Stimulated activated CD4-positive, alpha-beta T cell treated with anti-CD3 and anti-CD28 coated beads, TNF-alpha, amount 100 ng/mL, for 24 hours (primary cell): ENCODE measurements around the gene SERPIND1.
"Not testable (repeated sequence)": the region's sequence is repeated elsewhere in the genome, so short reads cannot be mapped to it uniquely, and the experiment has no call there.

Source experiments
- DNase-seq, 3 experiments: peaks; one replicate each; pipeline ENCODE4 v3.0.0-alpha.2; 2020; ENCODE audit warnings: low read depth in 3 of 3

The SERPIND1 gene, protein sequence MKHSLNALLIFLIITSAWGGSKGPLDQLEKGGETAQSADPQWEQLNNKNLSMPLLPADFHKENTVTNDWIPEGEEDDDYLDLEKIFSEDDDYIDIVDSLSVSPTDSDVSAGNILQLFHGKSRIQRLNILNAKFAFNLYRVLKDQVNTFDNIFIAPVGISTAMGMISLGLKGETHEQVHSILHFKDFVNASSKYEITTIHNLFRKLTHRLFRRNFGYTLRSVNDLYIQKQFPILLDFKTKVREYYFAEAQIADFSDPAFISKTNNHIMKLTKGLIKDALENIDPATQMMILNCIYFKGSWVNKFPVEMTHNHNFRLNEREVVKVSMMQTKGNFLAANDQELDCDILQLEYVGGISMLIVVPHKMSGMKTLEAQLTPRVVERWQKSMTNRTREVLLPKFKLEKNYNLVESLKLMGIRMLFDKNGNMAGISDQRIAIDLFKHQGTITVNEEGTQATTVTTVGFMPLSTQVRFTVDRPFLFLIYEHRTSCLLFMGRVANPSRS

DNA sequence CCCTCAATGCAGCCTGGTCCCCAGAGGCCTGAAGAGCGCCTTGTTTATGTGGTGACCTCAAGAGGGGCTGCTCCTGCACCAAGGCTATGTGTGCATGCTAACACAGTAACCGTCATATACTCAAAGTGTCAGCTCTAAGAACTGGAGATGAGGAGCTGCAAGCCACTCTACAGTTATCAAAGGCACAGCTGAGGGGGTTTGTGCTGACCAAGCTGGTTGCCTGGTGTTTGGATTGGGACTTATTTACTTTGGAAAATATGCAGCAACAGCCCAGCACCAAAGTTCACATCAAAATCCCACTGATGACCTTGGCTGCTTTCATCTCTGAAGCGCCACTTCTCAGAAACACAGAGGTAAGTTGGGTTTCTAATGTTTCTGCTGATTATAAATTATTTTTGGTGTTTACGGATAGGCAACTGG is at the start of gene SERPIND1:
Gene SERPIND1, plus strand, starts transcription at position 321 of the 420 bp plus-strand sequence. CDS start 5,200 bp downstream, outside the sequence.
- no peak for DNase-seq

GRCh38 chr22:20724676-20725454 is 49.0 kb upstream of the SERPIND1 start:
- DNase-seq, result no peak

DNA sequence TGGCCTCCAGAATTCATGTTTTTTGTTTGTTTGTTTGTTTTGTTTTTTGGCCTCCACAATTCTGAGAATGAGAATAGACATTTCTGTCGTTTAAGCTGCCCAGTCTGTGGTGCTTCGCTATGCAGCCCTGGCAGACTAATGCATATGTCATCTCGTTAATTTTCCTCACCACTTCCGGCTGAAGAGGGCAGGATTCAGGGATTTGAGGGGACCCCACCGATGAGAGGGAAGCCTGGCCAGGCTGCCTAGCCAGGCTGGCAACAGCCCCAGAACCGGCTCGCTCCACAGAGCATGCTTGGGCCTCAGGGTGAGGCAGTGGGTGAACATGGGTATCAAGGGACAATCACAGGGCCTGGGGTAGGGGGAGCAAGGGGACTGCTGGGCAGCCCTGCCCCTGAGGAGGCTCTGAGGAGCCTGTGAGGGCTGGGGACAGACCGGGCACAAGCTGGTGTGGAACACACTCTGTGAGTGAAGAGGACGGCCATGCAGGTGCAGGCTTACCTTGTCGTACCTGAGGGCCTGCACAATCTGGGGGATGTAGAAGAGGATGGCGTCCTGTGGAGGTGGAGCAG is 47.8 kb upstream of the SERPIND1 start:
- DNase-seq, result no peak

DNA sequence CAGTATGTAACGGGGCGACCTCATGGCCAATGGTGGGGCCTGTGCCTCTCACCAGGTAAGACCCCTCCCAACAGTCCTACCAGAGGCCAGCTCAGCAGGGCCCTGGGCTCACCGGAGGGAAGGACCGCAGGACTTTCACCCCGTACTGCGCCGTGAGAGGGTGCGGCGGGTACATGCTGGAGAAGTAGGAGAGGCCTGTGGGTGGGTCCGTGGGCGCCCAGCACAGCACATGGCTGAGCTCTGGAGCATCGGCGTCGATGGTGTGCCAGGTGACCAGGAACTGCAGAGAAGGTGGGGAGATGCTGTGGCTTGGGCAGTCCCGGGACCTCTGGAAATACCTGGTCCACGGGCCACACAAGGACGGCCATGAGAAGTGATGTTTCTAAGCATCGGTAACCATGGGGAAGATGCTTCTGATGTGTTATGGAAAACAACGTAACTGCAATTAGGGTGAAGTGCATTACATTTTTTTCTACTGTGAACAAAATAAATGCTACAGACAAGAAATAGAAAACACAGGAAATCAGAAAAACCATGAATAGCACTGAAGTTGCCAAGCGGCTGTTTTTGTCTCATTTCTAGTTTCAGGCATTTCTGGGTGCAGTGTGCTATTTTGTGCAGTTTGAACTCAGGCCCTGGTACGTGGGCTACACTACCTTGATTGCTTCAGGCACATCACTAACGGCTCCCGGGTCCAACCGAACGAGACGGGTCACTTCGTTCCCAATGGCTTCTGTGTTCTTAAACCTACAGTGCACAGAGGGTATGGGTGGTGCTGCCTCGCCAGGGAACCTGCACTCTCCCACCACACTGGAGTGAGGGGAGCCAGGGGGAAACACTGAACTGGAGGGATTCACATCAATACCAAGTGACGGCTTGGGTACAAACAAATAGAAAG is 46.5 kb upstream of the SERPIND1 start:
- no peak for DNase-seq

- DNase-seq, result no peak
Observed at GRCh38 chr22:20728523-20729190, 45.3 kb upstream of the SERPIND1 start.

DNA sequence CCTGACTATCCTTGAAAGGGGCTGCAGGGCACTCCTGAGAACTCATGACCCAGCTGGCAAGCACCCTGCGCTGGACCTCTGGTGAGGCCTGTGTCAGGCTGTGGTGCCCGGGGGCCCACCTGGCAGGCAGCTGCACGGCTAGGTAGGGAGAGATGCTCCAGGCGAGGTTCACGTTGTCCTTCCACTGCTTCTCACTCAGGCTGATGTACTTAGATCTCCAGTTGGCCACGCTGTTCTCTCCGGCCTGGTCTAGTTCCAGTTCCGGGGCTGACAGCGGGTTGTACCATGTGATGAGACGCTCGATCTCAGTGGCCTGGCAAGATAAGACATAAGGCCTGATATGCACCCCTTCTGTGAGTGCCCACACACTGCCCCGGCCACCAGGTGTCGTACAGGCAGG is 44.7 kb upstream of the SERPIND1 start:
- no peak for DNase-seq

DNA sequence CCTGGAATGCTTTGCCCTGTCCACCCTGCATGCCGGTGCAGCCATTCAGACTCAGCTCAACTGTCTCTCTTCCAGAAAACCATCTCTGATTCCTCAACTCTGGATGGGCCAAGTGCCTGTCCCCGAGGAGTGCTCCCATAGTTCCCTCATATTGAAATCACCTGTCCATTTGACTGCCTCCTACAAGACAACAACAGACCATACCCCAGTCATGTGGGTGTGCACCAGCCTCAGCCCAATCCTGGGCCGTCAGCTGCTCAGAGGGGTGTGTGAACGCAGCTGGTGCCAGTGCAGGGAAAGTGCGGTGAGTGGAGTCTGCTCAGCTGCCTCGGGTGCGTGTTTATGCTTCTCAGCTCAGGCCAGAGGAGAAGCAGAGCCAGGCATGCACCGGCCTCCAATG is 41.5 kb upstream of the SERPIND1 start:
- not testable (repeated sequence) for DNase-seq

DNA sequence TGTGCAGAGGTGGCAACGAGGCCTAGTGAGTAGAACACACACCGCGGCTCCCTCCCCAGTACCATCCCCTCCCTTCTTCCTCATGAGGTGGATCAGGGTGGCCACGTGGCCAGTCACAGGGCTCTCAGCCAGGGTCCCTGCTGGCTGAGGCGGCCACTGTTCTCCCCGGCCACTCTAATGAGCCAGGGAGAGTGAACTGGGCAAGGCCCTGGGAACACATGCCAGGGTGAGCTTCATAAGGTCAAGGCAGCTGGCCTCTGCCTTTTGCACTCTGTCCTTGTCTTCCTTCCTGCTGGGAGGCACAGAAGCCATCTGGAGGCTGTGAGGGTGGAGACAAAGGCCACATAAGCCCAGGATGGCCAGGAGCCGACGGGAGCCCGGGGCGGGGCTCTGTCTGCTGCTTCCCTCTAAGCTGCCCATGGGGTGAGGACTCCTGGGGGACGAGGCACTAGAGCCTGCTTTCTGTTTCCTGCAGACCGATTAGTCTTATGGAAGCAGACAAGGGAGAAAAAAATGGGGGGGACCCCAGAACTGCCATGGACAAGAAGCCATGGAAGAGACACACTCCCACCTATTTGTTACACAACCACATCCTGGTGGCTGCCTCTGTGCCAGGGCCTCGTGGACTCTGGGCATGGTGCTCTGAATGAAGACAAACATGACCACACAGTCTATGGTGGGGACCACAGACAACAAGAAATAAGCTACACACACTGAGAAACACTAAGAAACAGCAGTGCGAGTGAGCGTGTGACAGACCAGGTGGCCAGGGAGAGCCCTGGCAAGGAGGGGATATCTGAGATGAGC is 38.4 kb upstream of the SERPIND1 start:
- DNase-seq, result not testable (repeated sequence)

DNA sequence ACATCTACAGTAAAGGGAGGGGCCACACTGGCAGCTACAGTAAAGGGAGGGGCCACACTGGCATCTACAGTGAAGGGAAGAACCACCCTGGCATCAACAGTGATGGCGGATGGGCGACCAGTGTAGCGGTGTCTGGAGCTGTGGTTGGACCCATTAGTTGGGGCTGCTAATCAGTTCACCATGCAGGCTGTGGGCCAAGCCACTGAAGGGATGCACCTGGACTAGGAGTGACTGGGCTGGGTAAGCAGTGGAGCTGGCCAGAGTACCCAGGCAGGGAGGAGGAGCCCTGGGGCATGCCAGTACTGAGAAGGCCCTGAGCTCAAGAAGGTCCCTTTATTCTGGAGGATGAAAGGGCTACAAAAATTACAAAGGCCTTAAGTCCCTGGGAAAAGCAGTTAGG is 37.0 kb upstream of the SERPIND1 start:
- DNase-seq, result not testable (repeated sequence)

DNA sequence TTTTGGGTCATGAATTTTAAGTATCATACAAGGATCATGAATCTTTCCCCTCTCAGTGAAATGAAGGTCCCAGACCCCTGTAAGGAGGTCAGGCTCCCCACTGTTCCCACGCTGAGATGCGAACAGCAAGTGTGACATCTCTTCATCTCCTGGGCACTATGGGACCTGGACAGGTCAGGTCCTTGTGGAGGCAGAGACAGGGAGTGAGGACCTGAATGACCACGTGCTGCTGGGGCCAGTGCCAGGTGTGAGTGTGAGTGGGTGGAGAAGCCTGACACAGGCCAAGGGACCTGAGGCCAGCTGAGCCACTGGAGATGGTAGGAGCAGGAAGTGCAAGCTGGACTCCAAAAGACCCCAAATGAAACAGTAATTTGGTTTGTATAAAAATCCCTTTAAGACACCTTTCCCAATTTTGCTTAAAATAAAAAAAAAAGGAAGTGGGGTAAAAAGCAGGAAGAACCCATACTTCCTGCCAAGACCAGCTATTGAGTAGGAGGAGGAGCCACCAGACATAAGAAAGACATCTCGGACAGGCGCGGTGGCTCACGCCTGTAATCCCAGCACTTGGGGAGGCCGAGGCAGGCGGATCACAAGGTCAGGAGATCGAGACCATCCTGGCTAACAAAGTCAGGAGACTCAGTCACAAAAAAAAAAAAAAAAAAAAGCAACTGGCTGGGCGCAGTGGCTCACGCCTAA is 35.4 kb upstream of the SERPIND1 start:
- no peak for DNase-seq

DNA sequence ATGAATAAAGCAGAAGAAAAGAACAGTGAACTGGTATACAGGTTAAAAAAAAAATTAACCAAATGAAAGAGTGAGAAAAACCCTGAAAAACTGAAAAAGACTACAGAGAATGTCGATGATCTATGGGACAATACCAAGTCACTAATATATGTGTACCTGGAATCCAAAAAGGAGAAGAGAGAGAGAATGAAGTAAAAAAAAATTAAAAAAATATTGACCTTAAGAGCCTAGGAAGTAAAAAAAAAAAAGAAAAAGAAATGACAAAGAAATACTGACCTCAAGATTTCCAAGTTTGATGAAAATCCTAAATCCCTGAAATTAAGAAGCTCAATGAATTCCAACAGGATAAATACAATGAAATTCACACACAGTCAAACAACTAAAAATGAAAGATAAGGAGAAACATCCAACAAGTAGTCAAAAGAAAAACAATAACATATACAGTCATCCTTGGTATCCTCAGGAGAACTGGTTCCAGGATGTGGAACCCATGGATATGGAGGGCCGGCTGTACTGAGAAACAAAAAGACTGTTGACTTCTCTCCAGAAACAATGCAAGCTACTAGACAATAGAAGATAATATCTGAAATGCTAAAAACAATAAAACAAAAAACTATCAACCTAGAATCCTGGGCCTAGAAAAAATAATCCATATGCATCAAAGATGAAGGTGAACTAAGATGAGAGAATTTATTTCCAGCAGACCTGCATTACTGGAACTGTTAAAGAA is 33.5 kb upstream of the SERPIND1 start:
- no peak for DNase-seq

GRCh38 chr22:20741008-20741633 is 32.8 kb upstream of the SERPIND1 start:
- no peak for DNase-seq

DNA sequence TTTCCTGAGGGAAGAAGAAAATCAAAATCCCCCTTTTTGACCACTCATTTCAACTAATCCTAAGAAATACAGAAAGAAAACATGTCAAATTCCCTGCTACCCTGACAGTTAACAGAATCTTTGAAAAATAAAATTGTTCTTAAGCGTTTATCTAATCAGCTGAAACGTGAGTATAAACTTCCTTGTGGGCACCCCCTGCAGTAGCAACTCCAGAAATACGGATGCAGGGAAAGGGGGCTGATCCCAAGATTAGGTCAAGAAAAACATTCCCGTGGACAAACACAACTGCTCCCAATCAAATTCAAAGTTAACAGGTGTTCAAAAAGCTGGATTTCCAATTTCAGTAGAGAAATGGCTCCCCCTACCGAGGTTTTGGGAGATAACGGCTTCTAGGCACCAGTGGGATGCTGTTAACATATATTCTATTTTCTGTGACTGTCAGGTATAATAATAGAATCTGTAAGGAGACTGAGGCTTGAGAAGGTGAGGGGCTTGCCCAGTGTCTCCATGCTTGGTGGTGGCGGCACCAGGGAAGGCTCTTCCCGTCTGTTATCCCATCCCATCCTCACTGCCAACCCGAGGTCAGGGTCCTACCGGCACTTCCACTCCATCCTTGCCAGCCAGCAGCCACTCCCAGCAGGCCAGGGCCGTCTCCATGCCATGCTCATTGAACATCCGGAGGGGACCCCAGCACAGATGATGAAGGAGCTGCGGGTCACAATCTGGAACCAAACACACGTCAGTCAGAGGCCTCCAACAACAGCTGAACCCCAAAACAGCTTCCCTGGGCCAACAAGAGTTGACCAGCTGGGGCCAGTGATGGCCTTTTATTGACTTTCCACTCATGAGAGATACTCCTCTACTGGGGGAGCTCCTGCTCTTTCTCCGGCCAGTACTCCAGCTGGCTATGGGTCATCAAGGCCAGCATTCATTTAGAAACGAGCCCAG is 32.0 kb upstream of the SERPIND1 start:
- peak in 2 of 3 experiments; percentile 5 to 14 for DNase-seq

DNA sequence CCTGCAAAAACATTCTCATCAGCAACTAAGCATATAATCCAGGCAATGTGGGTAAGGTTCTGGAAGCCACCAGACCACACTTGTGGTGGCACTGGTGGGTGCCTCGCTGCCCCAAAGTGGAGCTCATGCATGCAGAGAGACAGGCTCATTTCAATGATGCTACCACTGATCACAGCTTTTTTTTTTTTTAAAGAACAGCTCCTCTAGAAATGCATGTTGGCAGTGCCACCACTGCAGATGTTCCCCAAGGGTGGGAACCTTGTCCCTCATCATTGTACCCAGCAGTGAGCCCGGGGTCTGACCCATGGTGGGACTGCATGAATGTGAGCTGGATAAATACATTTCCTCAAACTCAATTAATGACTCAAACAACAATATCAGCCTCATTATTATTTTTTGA is 31.1 kb upstream of the SERPIND1 start:
- DNase-seq, result no peak

DNA sequence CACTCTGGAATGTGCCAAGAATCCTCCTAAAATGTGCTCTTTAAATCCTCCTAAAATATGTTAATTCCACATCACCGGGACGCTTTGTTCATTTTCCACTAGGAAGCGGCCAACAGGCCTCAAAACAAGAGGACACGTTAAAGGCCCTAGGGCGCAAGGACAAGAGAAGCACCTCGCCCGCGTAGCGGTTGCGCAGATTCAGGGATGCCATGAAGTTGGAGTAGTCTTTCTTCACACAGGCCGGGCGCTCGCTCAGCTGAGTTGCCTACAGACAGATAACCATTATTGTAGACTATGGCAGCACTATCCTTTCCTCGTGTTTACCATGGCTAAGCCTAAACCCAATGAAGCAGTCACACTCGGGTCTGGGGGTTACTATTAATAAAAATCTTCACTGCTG is 29.5 kb upstream of the SERPIND1 start:
- no peak for DNase-seq

DNA sequence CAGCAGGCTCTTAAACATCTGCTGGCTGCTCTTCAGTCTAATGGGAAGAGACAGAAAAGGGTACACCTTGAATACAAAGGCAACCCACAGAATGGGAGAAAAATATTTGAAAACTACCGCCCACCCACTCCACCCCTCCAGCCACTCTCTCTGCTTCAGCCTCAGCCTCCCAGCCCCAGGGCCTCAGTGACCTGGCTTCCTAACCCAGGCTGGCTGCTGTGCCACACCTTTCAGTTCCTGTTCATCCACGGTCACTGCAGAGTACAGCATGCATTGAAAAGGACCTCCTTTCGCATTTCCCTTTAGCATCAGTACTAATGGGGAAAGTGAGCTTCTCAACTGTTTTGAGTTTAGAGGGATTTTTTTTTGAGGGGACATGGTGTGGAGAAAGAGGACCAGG is 28.8 kb upstream of the SERPIND1 start:
- no peak for DNase-seq
